DOHH2 (cell line): ENCODE results near the gene CASP7.

ENCODE experiments used
- CTCF ChIP-seq: fragments of 200-600 bp; sonication (generic); IDR thresholded peaks from one replicate; pipeline ENCODE4 v1.5.1; 2014; ENCODE audit warnings: antibody characterized with exemption, mild to moderate bottlenecking, low read depth, low read length; ENCODE audit not compliant: poor library complexity, severe bottlenecking
- EZH2phosphoT487 ChIP-seq: fragments of 200-600 bp; sonication (generic); IDR thresholded peaks from 2 replicates; pipeline ENCODE4 v1.6.1; 2017; ENCODE audit warnings: borderline replicate concordance, mild to moderate bottlenecking, antibody characterized with exemption, low read length, moderate library complexity, mixed read lengths

- TF ChIP-seq CTCF (no peak), EZH2phosphoT487 (no peak)
Measured at GRCh38 chr10:113657544-113657943, 22.2 kb upstream of the CASP7 start.
